NCI-H1105 treated with DMSO at 0.1 percent for 48 hours (cell line): ENCODE measurements around the gene ETHE1.

Experiments used
- DNase-seq: peaks from one replicate; lab custom pipeline; 2025; lab: John Stamatoyannopoulos, UW

Gene ETHE1

GRCh38 chr19:43489310-43489709 is 37.7 kb downstream of the ETHE1 start:
- no peak for DNase-seq

GRCh38 chr19:43488179-43488578 is 38.8 kb downstream of the ETHE1 start:
- DNase-seq, result no peak

GRCh38 chr19:43486412-43486811 is 40.6 kb downstream of the ETHE1 start:
- DNase-seq, result no peak

DNA sequence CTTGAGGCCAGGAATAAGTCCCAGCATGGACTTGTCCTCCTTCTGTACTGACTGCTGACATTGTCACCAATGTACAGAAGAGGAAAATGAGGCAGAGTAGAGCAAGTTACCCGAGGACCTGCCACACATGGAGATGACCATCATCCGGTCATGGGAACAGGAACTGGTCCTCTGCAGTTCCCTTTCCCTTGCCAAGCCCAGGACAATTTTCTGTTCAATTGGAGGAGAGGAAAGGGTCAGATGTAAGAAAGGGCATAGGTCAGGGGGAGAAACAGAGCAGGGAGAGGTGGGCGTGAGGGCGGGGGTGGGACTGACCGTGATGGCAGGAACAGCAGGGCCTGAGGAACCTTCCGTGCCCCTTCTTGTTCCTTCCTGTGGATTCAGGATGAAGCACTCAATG is 41.0 kb downstream of the ETHE1 start:
- DNase-seq, result no peak

DNA sequence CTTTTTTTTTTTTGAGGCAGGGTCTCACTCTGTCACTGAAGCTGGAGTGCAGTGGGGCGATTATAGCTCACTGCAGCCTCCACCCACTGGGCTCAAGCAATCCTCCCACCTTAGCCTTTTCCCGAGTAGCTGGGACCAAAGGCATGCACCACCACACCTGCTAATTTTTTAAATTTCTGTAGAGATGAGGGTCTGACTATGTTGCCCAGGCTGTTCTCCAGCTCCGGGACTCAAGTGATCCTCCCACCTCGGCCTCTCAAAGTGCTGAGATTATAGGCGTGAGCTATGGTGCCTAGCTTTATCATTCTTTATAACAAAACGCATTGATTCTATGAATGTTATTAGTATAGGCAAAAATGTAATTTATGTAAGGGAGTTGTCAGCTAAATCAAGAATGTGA is 43.7 kb downstream of the ETHE1 start:
- no peak for DNase-seq

GRCh38 chr19:43482193-43482592 is 44.8 kb downstream of the ETHE1 start:
- no peak for DNase-seq

DNA sequence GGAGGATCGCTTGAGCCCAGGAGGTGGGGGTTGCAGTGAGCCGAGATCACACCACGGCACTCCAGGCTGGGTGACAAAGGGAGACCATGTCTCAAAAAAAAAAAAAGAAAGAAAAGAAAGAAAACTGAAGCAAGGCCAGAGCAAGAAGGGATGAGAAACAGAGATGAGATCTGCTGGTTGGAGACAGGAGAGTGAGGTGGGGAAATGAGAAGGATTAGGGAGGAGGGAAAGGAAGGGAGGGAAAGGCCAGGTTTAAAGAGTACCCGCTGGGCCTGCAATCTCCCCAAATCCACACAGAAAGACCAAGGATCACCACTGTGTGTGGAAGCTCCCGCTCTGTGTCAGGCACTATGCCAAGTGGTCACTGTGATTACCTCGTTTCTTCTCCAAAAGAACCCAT is 45.3 kb downstream of the ETHE1 start:
- no peak for DNase-seq

GRCh38 chr19:43480574-43480973 is 46.4 kb downstream of the ETHE1 start:
- no peak for DNase-seq

- DNase-seq, result no peak
Observed at GRCh38 chr19:43479961-43480561, 46.9 kb downstream of the ETHE1 start.

DNA sequence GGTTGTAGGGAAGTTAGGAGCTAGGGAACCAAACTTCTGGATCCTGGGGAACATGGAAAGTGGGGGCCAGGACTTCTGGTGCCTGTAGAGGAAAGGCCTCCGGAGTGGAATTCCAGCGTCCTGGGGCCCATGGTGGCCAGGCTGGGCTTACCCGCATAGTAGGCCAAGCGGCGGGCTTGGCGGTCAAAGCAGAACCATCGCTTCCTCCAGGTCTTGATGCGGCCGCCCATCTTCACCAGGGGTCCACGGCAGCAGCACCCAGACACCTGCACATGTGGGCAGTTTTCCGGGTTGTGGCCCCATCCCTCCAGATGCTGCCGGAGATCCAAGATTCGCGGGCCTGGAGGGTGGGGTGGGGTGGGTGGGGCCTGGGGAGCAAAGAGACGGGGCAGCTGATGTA is 47.8 kb downstream of the ETHE1 start:
- DNase-seq, result no peak

DNA sequence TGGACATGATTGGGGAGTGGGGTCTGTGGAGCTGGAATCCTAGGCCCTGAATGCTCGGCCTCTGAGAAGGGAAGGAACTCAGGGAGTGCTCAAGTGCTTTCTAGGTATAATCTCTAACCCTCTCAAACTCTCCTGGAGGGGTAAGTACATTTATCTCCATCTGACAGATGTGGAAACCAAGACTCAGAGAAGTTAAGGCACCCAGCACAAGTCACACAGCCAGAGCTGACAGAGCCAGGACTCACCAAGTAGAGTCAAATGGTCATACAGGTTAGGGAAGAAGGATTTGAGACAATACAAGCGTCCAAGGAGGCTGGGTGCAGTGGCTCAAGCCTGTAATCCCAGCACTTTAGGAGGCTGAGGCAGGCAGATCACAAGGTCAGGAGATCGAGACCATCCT is 48.7 kb downstream of the ETHE1 start:
- DNase-seq, result no peak

- DNase-seq, result no peak
Observed at GRCh38 chr19:43476606-43477005, 50.4 kb downstream of the ETHE1 start.

- DNase-seq, result peak; percentile 81
Observed at GRCh38 chr19:43474986-43475705, 51.9 kb downstream of the ETHE1 start.

DNA sequence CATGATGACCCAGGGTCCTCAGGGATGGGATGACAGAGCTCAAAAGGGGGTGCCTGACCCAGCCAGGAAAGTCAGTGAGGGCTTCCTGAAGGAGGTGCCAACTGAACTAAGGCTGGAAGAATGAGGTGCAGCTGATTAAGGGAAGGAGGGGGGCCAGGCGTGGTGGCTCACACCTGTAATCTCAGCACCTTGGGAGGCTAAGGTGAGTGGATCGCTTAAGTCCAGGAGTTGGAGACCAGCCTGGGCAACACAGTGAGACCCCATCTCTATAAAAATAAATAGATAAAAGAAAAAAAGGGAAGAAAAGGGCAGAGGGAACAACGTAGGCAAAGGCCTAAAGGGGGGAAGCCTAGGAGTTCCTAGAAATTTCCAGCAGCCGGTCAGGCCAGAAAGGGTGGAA is 52.5 kb downstream of the ETHE1 start:
- DNase-seq, result no peak

DNA sequence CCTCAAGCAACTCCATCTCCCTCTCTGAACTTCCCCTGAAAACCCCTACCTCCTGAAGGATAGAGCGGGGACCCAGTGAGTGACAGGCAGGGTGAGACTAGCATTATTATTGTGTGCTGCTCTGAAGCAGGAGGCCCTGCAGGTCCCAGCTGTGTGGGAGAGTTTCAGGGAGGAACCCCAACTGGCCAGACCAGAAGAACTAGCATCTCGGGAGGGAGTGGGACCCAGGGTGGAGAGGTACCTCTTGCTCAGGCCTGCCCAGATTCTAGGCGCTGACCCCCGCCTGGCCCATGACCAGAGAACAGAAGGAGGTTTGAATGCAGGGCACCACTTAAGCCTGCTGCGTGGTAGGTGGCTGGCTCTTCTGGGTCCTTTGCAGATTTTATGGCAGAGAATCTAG is 55.9 kb downstream of the ETHE1 start:
- DNase-seq, result no peak

- no peak for DNase-seq
Observed at GRCh38 chr19:43470288-43470687, 56.7 kb downstream of the ETHE1 start.

DNA sequence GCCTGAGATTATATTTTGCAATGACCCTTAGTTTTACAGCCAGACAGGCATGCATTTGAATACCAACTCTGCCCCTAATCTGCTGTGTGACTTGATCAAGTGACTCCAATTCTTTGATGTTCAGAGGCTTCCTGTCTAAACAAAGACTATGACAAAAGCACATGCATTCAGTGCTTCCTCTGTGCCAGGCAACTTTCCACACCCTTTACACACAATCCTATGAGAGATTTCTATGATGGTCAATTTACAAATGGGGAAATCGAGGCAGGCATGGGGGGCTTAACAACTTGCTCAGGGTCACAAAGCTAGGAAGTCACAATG is 57.9 kb downstream of the ETHE1 start:
- DNase-seq, result no peak

DNA sequence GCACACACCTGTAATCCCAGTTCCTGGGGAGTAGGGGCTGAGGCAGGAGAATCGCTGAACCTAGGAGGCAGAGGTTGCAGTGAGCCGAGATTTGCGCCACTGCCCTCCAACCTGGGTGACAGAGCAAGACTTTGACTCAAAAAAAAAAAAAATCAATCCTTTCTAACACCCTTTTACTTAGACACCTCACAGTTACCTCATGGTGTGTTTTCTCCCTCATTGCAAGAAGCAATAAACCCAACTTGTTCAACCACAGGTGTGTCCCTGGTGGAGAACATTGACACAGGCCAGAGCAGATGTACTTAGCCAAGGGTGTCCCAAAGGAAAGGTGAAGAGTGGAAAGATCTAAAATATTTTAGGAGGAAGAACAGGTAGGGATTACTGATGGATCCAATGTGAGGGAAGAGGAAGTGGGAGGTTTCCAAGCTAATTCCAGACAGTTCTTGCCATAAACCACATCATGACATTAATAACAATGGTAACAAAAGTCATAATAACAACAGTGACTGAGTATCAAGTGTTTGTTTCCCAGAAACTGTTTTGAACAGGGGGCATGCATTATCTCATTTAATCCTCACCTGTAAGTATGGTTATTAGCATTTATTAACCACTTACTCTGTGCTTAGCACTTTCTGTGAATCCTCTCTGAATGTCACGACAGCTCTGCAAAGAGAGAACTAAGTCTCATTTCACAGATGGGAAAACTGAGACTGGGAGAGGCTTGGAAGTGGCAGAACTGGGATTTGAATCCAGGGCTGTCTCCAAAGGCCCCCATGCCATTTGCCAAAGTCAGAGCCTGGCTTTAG is 58.4 kb downstream of the ETHE1 start:
- no peak for DNase-seq

DNA sequence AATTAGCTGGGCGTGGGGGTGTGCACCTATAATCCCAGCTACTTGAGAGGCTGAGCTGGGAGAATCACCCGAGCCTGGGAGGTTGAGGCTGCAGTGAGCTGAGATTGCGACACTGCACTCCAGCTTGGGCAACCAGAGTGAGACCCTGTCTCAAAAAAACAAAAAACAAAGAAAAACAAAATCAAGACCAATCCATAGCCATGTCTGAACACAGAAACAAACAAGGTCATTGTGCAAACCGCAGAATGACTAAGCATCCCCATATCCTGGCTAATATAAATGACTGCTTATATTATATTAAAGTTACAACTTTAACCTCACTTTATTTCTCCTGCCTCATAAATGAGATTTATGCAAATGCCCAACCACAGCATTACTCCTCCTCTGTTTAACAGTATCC is 59.3 kb downstream of the ETHE1 start:
- no peak for DNase-seq

- DNase-seq, result no peak
Observed at GRCh38 chr19:43467276-43467675, 59.7 kb downstream of the ETHE1 start.

DNA sequence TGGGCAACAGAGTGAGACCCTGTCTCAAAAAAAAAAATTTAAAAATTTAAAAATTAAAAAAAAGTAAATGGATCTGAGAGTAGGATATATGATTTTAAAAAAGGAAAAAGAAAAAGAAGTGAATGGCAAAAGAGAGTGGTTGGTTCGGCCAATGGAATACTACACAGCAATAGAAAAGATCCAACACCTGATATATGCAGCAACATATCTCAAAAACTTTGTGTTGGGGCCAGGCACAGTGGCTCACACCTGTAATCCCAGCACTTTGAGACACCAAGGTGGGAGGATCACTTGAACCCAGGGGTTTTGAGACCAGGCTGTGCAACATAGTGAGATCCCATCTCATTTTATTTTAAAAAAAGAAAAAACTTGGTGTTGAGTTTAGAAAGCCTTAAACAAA is 60.2 kb downstream of the ETHE1 start:
- no peak for DNase-seq

- DNase-seq, result no peak
Observed at GRCh38 chr19:43465468-43466120, 61.4 kb downstream of the ETHE1 start, which contains the start of gene LYPD3. Gene LYPD3, minus strand, starts transcription at chr19:43465608. Its CDS starts 37 bp downstream, at chr19:43465571.
